Kidney (tissue), 14 donors: ENCODE measurements around the gene JPH3. TPM values are rescaled to one million over a fixed set of nuclear protein-coding genes. Genes with fewer than 3 reads are reported as not detected.

Source experiments
- DNase-seq, 5 donors: peaks; one replicate each; pipeline ENCODE4 v3.0.0-alpha.2; 2013 to 2020
- FAIRE-seq: peaks from 2 replicates; lab custom pipeline; 2012; peaks lifted over from hg19 to GRCh38; lab: Jason Lieb, UNC
- H3K27ac ChIP-seq, 2 donors: one replicate each; pipeline ENCODE4 v1.7.0; 2013; ENCODE audit warnings: low read depth in 2 of 2, low read length in 2 of 2, inconsistent platforms in 1 of 2
- H3K27me3 ChIP-seq: one replicate; pipeline ENCODE4 v1.7.1; 2013; ENCODE audit warnings: low read length, inconsistent platforms; ENCODE audit not compliant: control insufficient read depth, insufficient read depth
- H3K36me3 ChIP-seq, 3 donors: one replicate each; pipeline versions ENCODE4 v1.7.0 to v1.7.1; 2013; ENCODE audit warnings: low read length in 3 of 3, control low read depth in 1 of 3, inconsistent platforms in 1 of 3; ENCODE audit not compliant: insufficient read depth in 3 of 3, control insufficient read depth in 2 of 3
- H3K4me1 ChIP-seq, 3 donors: one replicate each; pipeline versions ENCODE4 v1.7.0 to v1.7.1; 2013; ENCODE audit warnings: low read length in 3 of 3, inconsistent platforms in 1 of 3, low read depth in 1 of 3; ENCODE audit not compliant: control insufficient read depth in 2 of 3, insufficient read depth in 2 of 3
- H3K4me3 ChIP-seq, 3 donors: one replicate each; pipeline versions ENCODE4 v1.7.0 to v1.8.1; 2013; ENCODE audit warnings: low read length in 3 of 3, control low read depth in 1 of 3, inconsistent platforms in 1 of 3
- H3K9ac ChIP-seq, 3 donors: one replicate each; pipeline versions ENCODE4 v1.7.0 to v1.7.1; 2013; ENCODE audit warnings: low read length in 3 of 3, control low read depth in 1 of 3, inconsistent platforms in 1 of 3
- H3K9me3 ChIP-seq, 3 donors: one replicate each; pipeline versions ENCODE4 v1.7.0 to v1.7.1; 2013; ENCODE audit warnings: low read length in 3 of 3, control low read depth in 1 of 3, inconsistent platforms in 1 of 3; ENCODE audit not compliant: control insufficient read depth in 2 of 3, insufficient read depth in 1 of 3
- intact Hi-C: fragments of 100-400 bp; cut with DNase I; formaldehyde crosslinking; loops from one replicate; pipeline ENCODE4 v1.11.1; 2022
- polyA plus RNA-seq: library from polyadenylated mRNA; stranded (reverse); fragments of 350-450 nt; fragmentation: Illumina TruSeq; extraction: RNeasy Lipid Tissue Mini Kit (QIAGEN cat#74804); gene quantifications from one replicate; pipeline ENCODE4 v1.2.3, GENCODE V29; 2014; ENCODE audit warnings: low read depth, low replicate concordance; ENCODE audit not compliant: insufficient read depth
- total RNA-seq: library from RNA; stranded (reverse); fragmentation: NEBNext Ultra II Directional; extraction: Animal tissue kit (Norgen Biotek cat#: 25700); gene quantifications from one replicate; pipeline ENCODE4 v1.2.1, GENCODE V29; 2021
- TF ChIP-seq, protein P1 (sequence below): IDR thresholded peaks from 3 replicates; pipeline ENCODE4 v1.5.1; 2012; ENCODE audit warnings: mild to moderate bottlenecking, moderate library complexity, borderline replicate concordance; ENCODE audit not compliant: insufficient read depth; ENCODE audit errors: extremely low read depth
- donor health status: control.
- donor health status: control.
- donor health status: control.
- donor health status: control.
- donor health status: control.
- donor health status: DM: yes; HTN: yes; CAD: no.
- donor health status: Normal renal cell carcinoma (clear cell type).

JPH3 gene
- total and polyA plus RNA-seq, 2 donors from 2014 or later: 0.69 TPM; not detected in 1

DNA sequence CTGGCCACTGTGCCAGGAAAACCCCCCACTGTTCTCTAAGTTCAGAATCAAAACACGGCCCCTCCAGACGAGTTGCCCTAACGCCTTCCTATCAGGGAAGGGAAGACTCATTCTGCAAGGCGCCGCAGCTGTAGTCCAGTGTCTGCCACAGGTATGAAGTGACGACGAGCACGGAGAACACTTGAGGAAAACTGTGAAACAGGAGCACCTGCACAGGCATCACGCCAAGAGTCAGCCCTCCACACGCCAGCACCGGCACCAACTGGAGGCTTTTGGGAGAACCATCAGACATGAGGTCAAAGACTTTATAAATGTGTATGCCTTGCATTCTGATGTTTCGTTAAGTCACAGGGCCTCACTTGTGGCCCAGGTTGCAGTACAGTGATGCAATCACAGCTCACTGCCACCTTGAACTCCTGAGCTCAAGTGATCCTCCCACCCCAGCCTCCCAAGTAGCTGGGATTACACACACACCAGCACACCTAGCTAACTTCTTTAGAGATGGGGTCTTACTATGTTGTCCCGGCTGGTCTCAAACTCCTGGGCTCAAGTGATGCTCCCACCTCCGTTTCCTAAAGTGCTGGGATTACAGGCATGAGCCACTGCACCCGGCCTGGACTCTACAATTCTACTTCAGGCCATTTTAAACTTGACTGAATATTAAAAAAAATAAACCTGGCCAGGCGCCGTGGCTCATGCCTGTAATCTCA is 140.6 kb downstream of the JPH3 start:
- DNase-seq (no peak), FAIRE-seq (no peak)
- Histone ChIP-seq H3K9me3 (no peaks in the 10 kb centered on the region), H3K9ac (no peak overlapping the region), H3K4me1 (no peaks in the 10 kb centered on the region), H3K36me3 (peaks cover 2 to 30% (median 20%) of the 10 kb centered on the region in 3 donors), H3K27me3 (no peaks in the 10 kb centered on the region), H3K27ac (no peak overlapping the region), H3K4me3 (no peak overlapping the region)
- intact Hi-C loops: no loop called here
- TF ChIP-seq, protein P1, sequence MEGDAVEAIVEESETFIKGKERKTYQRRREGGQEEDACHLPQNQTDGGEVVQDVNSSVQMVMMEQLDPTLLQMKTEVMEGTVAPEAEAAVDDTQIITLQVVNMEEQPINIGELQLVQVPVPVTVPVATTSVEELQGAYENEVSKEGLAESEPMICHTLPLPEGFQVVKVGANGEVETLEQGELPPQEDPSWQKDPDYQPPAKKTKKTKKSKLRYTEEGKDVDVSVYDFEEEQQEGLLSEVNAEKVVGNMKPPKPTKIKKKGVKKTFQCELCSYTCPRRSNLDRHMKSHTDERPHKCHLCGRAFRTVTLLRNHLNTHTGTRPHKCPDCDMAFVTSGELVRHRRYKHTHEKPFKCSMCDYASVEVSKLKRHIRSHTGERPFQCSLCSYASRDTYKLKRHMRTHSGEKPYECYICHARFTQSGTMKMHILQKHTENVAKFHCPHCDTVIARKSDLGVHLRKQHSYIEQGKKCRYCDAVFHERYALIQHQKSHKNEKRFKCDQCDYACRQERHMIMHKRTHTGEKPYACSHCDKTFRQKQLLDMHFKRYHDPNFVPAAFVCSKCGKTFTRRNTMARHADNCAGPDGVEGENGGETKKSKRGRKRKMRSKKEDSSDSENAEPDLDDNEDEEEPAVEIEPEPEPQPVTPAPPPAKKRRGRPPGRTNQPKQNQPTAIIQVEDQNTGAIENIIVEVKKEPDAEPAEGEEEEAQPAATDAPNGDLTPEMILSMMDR: no peak

DNA sequence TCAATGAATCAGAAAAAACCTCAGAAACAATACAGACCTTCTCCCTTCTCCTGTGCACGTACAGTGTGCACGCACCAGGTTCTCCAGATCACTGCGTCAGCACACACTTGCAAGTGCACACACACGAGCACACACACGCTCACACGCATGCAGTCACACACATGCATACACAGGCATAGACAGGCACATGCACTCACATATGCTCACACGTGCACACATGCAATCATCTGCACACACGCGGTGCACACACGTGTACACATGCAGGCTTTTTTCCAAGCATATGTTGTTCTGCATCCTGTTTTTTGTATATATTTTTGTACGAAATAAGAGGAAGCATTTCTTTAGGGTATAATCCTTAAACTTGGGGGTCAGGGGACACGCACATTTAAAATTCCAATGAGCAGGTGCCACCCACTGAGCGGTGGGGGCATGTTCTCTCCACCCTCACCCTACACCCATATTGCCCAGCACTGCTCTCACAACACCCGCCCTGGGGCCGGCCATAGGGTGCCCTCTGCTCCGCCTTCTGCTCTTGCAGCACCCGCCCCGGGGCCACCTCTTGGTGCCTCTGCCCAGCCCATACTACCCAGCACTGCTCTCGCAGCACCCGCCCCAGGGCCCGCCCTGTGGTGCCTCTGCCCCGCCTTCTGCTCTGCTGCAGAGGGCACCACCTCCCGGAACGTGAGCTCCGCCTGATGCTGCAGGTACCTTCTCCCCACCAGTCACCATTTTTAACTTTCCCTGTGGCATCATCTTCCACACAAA is 142.6 kb downstream of the JPH3 start:
- Histone ChIP-seq H3K27ac (no peak overlapping the region), H3K4me3 (no peak overlapping the region), H3K36me3 (peaks cover 2 to 41% (median 22%) of the 10 kb centered on the region in 3 donors), H3K4me1 (no peaks in the 10 kb centered on the region), H3K9ac (no peak overlapping the region), H3K9me3 (no peaks in the 10 kb centered on the region), H3K27me3 (no peaks in the 10 kb centered on the region)
- intact Hi-C loops: no loop called here
- DNase-seq: no peak
- TF ChIP-seq, protein P1: no peak
- no peak for FAIRE-seq

GRCh38 chr16:87746178-87746577 is 143.9 kb downstream of the JPH3 start:
- Histone ChIP-seq H3K4me1 (no peaks in the 10 kb centered on the region), H3K27me3 (no peaks in the 10 kb centered on the region), H3K4me3 (no peak overlapping the region), H3K36me3 (peaks cover 5 to 32% (median 25%) of the 10 kb centered on the region in 3 donors), H3K9ac (no peak overlapping the region), H3K27ac (no peak overlapping the region), H3K9me3 (no peaks in the 10 kb centered on the region)
- intact Hi-C loops: no loop called here
- no peak for DNase-seq
- FAIRE-seq: no peak
- TF ChIP-seq, protein P1: no peak

Other genes with a start within 250 kb of the JPH3 start
- gene FBXO31, start 218.7 kb upstream of the JPH3 start, total RNA-seq: 34.9 TPM
- 12.5 TPM for gene FBXO31, start 218.7 kb upstream of the JPH3 start, polyA plus RNA-seq
- gene MAP1LC3B, start 210.2 kb upstream of the JPH3 start, total RNA-seq: 57.1 TPM
- 70.3 TPM for gene MAP1LC3B, start 210.2 kb upstream of the JPH3 start, polyA plus RNA-seq
- 32.8 TPM for gene ZCCHC14, start 109.5 kb upstream of the JPH3 start, total RNA-seq
- 6.4 TPM for gene ZCCHC14, start 109.5 kb upstream of the JPH3 start, polyA plus RNA-seq
- 42.2 TPM for gene KLHDC4, start 163.5 kb downstream of the JPH3 start, total RNA-seq
- gene KLHDC4, start 163.5 kb downstream of the JPH3 start, polyA plus RNA-seq: 25.0 TPM